Measurements from ENCODE around the gene CDCA3.

Gene CDCA3

DNA sequence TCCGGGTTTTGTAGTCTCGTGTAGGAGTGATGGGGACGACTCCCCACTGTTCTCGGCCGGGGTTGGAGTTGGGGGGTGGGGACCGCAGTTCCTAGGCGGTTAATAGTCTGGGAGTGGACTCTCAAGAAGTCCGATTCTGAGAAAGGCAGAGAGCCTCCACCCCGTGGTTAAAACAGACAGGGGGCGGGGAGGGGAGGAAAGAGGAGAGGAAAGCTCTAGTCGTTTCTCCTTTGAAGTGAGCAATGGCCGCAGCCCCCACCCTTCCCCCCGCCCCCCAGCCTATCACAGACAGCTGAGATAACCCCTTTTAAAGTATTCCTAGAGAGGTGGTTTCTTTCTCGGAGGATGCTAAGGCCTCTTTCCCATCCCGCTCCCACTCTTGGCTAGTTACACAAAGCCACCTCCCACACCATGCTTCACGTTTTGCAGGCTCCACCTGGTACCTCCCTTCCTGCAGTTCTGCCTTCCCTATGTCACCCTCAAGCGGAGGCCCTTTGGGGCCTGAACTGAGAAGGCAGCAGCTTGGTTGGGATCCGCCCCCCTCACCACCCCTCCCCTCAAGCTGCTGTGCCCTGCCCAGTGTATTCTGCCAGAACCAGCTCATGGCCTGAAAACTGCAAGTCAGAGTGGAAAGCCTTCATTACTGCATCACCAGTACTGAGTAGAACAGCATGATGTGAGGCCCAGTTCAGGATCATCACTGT lies 1.7 kb upstream of the CDCA3 start:
- DNase-seq (ENCODE audit: low read depth in 2 of 2) = peak; percentile 56 to 64

DNA sequence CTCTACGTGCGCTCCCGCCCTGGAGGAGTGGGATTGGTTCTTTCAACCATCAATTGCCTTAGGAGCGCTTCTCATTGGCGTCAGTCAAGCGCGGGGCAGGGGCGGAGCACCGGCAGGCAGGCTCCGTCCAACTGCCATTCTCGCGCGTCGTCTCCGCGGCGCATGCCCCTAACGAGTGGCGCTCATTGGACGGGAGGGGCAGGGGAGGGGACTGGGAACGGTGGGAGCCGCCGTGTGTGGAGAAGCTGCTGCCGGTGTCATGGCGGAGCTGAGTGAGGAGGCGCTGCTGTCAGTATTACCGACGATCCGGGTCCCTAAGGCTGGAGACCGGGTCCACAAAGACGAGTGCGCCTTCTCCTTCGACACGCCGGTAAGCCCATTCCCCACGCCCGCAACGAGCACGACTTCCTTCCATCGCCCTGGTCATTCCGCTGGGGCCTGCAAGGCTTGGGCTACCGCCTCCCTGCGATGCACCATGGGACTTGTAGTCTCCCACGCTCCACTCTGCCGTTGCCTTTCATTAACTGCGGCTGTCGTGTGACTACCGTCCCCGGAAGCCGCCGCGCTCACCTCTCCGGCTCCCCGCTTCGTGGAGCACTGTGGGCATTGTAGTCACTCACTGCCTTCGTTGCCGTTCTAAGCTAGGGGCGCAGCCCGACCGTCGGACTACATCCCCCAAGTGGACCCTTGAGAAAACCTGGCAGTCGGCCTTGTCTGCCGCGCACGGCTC lies 1.0 kb upstream of the CDCA3 start, which contains the start of gene USP5:
Gene USP5, plus strand, starts transcription at position 230 of the 730 bp plus-strand sequence. Its CDS starts 30 bp downstream, at position 260.
- DNase-seq (ENCODE audit: low read depth in 2 of 2) = peak; percentile 93 to 95

DNA sequence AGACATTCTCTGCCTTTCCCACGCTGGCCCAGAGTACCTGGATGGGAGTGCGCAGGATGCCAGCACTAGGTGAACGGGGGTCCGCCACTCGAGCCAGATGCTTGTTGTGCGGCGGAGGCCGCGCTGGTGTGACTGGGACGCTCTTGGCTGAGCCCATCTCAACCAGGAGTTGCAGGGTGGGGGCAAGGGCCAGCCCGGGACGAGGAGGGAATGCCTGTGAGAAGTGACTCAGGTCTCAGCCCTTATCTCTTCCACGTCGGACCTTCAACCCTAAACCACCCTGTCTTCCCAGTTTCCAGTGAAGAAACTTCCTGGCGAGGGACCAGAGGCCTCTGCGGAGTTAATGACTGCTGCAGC lies 312 bp downstream of the CDCA3 start:
- DNase-seq (ENCODE audit: low read depth in 2 of 2) = no peak

DNA sequence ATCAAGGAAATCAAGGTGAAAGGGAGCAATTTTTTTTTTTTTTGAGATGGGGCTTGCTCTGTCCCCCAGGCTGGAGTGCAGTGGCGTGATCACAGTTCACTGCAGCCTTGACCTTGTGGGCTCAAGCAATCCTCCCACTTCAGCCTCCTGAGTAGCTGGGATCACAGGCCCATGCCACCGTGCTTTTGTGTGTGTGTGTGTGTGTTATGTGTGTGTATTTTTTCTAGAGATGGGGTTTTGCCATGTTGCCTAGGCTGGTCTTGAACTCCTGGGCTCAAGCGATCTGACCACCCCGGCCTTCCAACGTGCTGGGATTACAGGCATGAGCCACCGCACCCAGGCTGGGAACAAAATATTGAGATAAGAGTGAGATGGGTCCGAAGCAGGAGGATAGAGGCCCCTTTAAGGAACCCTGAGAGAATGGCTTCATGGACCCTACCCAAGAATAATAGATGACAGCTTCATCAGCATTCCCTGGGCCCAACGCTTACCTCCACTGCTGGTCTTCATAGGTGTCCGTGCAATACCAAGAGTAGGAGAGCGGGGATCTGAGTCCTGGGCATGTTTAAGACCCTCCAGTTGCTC lies 1.0 kb downstream of the CDCA3 start:
- DNase-seq (ENCODE audit: low read depth in 2 of 2) = no peak

DNA sequence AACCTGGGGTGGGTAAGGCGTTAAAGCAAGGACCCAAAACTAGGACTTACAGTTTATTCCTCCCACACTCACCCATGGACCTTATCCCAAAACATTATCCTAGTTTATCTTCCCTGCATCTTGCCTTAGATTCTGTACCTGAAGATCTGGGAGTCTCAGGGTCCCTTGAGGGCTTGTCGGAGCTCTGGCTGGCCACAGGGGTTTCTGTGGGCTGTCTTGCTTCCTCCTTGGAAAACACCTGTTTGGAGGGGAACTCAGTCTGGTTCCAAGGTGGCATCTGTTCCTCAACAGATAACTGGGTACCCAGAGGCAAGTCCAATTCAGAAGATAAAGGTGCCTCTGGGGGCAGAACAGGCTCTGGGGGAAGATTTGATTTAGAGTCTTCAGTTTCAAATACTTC lies 1.7 kb downstream of the CDCA3 start:
- DNase-seq (ENCODE audit: low read depth in 2 of 2) = no peak

GRCh38 chr12:6847676-6848075 lies 3.4 kb downstream of the CDCA3 start:
- DNase-seq (ENCODE audit: low read depth in 2 of 2) = no peak

GRCh38 chr12:6846316-6846869 lies 4.7 kb downstream of the CDCA3 start:
- no peak for DNase-seq (ENCODE audit: low read depth in 2 of 2)

DNA sequence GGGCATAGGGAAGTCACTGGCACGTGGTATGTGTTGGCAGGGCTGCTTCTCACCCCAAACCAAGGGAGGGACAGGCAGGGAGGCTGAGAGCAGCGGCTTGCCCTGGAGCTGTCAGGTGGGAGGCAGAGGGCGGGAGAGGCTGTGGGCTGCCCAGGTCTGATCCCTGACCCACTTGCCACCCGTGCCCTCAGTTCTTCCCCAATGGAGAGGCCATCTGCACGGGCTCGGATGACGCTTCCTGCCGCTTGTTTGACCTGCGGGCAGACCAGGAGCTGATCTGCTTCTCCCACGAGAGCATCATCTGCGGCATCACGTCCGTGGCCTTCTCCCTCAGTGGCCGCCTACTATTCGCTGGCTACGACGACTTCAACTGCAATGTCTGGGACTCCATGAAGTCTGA lies 5.7 kb downstream of the CDCA3 start:
- no peak for DNase-seq (ENCODE audit: low read depth in 2 of 2)

DNA sequence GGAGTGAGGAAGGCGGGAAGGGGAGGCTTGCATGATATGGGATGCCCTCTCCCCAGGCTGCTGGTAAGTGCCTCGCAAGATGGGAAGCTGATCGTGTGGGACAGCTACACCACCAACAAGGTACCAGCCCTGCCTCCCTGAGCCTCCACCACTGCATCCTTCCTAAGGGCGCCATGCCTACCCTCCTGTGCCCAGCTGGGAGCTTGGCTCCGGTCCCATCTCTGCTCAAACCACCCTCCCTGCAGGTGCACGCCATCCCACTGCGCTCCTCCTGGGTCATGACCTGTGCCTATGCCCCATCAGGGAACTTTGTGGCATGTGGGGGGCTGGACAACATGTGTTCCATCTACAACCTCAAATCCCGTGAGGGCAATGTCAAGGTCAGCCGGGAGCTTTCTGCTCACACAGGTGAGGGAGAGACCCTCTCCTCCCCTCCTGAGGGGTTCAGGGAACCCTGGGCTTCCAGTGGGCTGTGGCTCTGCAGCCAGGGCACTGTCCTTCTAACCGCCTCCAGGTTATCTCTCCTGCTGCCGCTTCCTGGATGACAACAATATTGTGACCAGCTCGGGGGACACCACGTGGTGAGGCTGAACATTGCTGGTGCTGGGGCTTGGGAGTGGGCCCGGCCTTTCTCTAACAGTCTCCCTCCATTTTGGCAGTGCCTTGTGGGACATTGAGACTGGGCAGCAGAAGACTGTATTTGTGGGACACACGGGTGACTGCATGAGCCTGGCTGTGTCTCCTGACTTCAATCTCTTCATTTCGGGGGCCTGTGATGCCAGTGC lies 7.8 kb downstream of the CDCA3 start:
- DNase-seq (ENCODE audit: low read depth in 2 of 2) = no peak

- no peak for DNase-seq (ENCODE audit: low read depth in 2 of 2)
Observed at GRCh38 chr12:6842075-6842474, 9.0 kb downstream of the CDCA3 start.

DNA sequence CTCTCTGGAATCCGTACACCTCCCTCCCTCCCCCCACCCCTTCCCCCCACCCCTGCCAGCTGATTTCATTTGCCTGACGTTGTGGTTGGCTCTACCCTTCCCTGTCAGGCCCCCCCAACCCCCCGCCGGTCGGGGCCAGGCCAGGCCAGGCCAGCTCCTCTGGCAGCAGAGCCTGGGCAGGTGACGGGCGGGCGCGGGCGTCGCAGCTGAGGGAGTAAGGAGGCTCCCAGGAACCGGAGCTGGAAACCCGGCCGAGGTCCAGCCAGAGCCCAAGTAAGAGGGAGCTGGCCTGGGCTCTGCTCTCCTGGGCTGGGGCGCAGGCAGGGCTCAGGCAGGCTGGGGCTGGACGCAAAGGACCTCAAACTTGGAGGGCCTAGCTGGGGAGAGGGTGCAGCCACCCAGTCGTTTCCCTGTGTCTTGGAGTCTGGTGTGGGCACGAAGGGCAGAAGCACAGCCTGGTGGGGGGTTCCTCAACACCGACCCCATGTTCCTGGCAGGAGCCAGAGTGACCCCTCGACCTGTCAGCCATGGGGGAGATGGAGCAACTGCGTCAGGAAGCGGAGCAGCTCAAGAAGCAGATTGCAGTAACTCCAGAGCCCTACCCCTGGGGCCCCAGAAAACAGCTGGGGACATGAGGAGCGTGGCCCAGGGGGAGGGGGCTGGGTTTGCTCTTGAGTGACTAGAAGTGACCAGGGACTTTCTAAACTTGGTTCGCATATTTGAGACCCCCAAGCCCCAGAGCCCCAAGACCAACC lies 10.1 kb downstream of the CDCA3 start, which contains the start of gene GNB3:
Gene GNB3, plus strand, starts transcription at position 165 of the 755 bp plus-strand sequence. Its CDS starts 363 bp downstream, at position 528.
- DNase-seq (ENCODE audit: low read depth in 2 of 2) = no peak

DNA sequence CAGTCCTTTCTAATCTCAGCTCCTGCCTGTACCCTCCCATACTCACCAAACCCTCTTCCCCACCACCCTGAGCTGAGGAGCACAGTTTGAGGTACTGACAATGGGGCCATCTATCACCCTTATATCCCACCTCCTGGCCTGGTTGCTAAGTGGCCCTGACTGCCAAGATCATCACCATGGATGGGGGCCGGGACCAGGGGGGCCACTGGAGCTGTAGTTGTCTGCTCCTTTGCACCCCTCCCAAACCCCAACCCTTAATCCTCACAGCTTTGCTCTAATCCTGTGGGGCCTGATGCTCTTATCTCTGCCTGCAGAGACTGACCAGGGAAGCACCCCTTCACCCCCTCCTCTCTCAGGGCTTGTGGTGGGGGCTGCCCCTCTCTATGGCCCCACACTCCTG lies 10.8 kb downstream of the CDCA3 start:
- no peak for DNase-seq (ENCODE audit: low read depth in 2 of 2)

- DNase-seq (ENCODE audit: low read depth in 2 of 2) = no peak
Observed at GRCh38 chr12:6839482-6840201, 11.4 kb downstream of the CDCA3 start.

- DNase-seq (ENCODE audit: low read depth in 2 of 2) = no peak
Observed at GRCh38 chr12:6838854-6839253, 12.2 kb downstream of the CDCA3 start.

DNA sequence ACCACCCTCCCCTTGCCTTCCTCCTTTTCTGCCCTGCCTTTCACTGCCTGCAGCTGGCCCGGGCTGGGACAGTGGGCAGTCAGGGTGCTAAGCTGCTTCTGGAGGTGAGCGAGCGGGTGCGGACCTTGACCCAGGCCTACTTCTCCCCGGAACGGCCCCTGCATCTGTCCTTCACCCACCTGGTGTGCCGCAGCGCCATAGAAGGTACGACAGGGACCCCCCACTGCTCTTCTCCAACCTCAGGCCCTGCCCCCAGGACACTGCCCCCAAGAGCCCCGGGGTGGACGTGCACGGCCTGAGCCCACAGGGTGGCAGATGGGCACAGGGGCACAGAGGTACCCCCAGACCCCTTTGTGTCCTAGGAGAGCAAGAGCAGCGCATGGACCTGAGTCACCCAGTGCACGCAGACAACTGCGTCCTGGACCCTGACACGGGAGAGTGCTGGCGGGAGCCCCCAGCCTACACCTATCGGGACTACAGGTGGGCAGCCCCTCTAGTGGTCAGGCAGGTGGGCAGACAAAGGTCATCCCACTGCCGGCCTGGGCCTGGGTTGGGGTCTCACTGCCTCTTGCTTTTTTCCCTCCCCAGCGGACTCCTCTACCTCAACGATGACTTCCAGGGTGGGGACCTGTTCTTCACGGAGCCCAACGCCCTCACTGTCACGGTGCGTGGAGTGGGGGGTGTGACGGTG lies 13.6 kb downstream of the CDCA3 start:
- no peak for DNase-seq (ENCODE audit: low read depth in 2 of 2)

DNA sequence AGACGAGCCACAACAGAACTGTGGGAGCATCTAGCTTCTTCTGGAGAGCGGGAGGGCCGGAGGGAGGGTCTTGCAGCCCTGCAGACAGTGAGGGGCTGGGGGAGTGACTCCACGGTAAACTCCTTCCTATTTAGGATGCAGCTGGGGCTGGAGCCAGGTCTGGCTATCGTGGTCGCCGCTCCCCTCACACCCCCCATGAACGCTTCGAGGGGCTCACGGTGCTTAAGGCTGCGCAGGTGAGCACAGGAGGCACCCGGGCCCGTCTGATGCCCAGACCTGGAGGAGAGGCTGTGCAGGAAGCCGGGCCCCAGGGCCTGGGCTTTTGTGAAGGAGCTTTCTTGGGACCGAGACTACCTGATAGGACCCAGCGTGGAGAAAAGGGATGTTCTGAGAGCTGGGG lies 14.2 kb downstream of the CDCA3 start:
- DNase-seq (ENCODE audit: low read depth in 2 of 2) = no peak

DNA sequence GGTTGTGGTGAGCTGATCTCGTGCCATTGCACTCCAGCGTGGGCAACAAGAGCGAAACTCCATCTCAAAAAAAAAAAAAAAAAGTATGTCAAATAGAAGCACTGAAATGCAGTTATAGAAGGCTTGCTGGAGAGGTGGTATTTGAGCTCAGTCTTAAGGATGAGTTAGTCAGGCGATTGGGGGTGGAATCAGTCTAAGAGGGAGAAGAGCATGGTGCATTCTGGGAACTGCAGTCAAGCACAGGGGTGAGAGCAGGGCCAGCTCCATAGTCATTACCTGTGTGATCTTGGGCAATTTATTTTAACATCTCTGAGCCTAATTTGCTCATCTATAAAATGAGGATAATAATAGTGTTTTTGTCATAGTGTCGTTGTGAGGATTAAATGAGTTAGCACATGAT lies 16.2 kb downstream of the CDCA3 start:
- DNase-seq (ENCODE audit: low read depth in 2 of 2) = no peak

- no peak for DNase-seq (ENCODE audit: low read depth in 2 of 2)
Observed at GRCh38 chr12:6834254-6834653, 16.8 kb downstream of the CDCA3 start.

DNA sequence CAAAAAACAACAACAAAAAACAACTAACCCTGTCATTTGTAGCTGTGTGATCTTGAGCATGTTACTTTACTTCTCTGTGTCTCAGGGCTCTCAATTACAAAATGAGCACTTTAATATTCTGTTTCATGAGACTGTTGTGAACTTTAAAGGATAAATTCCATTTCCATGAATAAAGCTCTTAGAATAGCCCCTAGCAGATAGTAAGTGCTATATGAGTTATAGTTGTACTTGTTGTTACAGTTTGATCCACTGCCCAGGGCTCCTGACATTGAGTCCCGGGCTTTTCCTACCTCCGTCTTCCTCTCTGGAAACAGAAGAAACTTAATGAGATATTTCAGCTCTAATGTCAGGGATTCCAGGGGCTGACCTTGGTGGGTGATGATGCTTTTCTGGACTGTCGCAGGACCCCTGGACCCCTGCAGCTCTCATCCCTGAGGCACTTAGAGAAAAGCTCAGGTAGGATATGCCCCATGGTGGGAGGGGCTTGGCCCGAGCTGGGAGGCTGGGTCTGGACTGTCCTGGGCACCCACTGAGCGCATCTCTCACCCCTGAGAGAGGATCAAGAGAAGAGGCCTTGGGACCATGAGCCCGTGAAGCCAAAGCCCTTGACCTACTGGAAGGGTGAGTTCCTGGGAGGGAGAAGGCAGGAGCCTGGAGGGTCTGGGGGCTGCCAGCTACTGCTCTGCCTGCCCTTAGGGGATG lies 17.7 kb downstream of the CDCA3 start:
- no peak for DNase-seq (ENCODE audit: low read depth in 2 of 2)
